OCI-LY7 (cell line): ENCODE data around the gene SORCS1. TPM values are rescaled to one million over a fixed set of nuclear protein-coding genes. Genes with fewer than 3 reads are reported as not detected.

Source experiments
- BruUV-seq: library from RNA; stranded (reverse); fragments of 400-500 nt; replicated peaks from 2 replicates; lab custom pipeline; 2021; lab: Mats Ljungman, UMichigan
- CTCF ChIA-PET: fragments of 300-600 bp; sonication (Branson Sonifier 250); formaldehyde crosslinking; loops from one replicate; lab custom pipeline; 2022; ENCODE audit warnings: antibody characterized with exemption; ENCODE audit not compliant: unreplicated experiment; lab: Charles Lee
- POLR2A ChIA-PET: fragments of 300-600 bp; sonication (Branson Sonifier 250); formaldehyde crosslinking; loops from one replicate; lab custom pipeline; 2022; ENCODE audit warnings: antibody characterized with exemption; lab: Charles Lee
- DNase-seq: peaks from one replicate; pipeline ENCODE4 v3.0.0-alpha.2; 2015; ENCODE audit warnings: low spot score
- H2AFZ ChIP-seq: fragments of 200-600 bp; sonication (generic), shearing (Covaris generic); 2 replicates; pipeline ENCODE4 v1.6.1; 2014; ENCODE audit warnings: mild to moderate bottlenecking, antibody characterized with exemption, low read length, moderate library complexity
- H3K27ac ChIP-seq: fragments of 200-600 bp; sonication (generic); 2 replicates; pipeline ENCODE4 v1.5.1; 2014; ENCODE audit warnings: mixed run types, low read depth, mild to moderate bottlenecking, moderate library complexity, low read length, inconsistent platforms; ENCODE audit not compliant: poor library complexity, severe bottlenecking
- H3K36me3 ChIP-seq: fragments of 200-600 bp; sonication (generic); 2 replicates; pipeline ENCODE4 v1.6.1; 2014; ENCODE audit warnings: mild to moderate bottlenecking, antibody characterized with exemption, low read length, moderate library complexity, mixed read lengths; ENCODE audit not compliant: insufficient read depth
- H3K4me1 ChIP-seq: fragments of 200-600 bp; sonication (generic); 2 replicates; pipeline ENCODE4 v1.5.1; 2014; ENCODE audit warnings: mild to moderate bottlenecking, low read length; ENCODE audit not compliant: insufficient read depth, poor library complexity, severe bottlenecking
- H3K4me2 ChIP-seq: fragments of 200-600 bp; sonication (generic); 2 replicates; pipeline ENCODE4 v1.6.1; 2014; ENCODE audit warnings: mild to moderate bottlenecking, low read length
- H3K4me3 ChIP-seq: fragments of 200-600 bp; sonication (generic); 2 replicates; pipeline ENCODE4 v1.5.1; 2014; ENCODE audit warnings: mild to moderate bottlenecking, low read depth, low read length; ENCODE audit not compliant: poor library complexity, severe bottlenecking
- H3K79me2 ChIP-seq: fragments of 200-600 bp; sonication (generic); 2 replicates; pipeline ENCODE4 v1.6.1; 2016; ENCODE audit warnings: low read depth, mild to moderate bottlenecking, low read length, moderate library complexity, mixed read lengths; ENCODE audit not compliant: insufficient read depth
- H3K9me2 ChIP-seq: fragments of 200-600 bp; sonication (generic); 2 replicates; pipeline ENCODE4 v1.6.1; 2016; ENCODE audit warnings: mild to moderate bottlenecking, low read length, mixed read lengths; ENCODE audit not compliant: insufficient read depth
- H3K9me3 ChIP-seq: fragments of 200-600 bp; sonication (generic); 2 replicates; pipeline ENCODE4 v1.6.1; 2014; ENCODE audit warnings: mild to moderate bottlenecking, mixed run types, low read length, mixed read lengths
- H4K20me1 ChIP-seq: fragments of 200-600 bp; sonication (generic); 2 replicates; pipeline ENCODE4 v1.6.1; 2014; ENCODE audit warnings: mild to moderate bottlenecking, antibody characterized with exemption, low read length, moderate library complexity, mixed read lengths; ENCODE audit not compliant: insufficient read depth
- EZH2phosphoT487 ChIP-seq: fragments of 200-600 bp; sonication (generic); IDR thresholded peaks from 2 replicates; pipeline ENCODE4 v1.6.1; 2018; ENCODE audit warnings: low read depth, borderline replicate concordance, mild to moderate bottlenecking, mixed run types, antibody characterized with exemption, low read length, moderate library complexity, mixed read lengths
- intact Hi-C: fragments of 100-400 bp; cut with micrococcal nuclease; formaldehyde crosslinking; loops from one replicate; pipeline ENCODE4 v1.10.0; 2022; ENCODE audit not compliant: unreplicated experiment
- total RNA-seq, 2 experiments: library from RNA; depleted of rRNA in 1 of 2; stranded (reverse); fragments of >200 nt in 1 of 2; shearing (Covaris generic) in 1 of 2; gene quantifications; 2 replicates each; pipeline ENCODE4 v1.2.3, GENCODE V29; 2014 to 2022
- TF ChIP-seq, protein P1 (sequence below): fragments of 200-600 bp; sonication (generic); conservative IDR thresholded peaks from 2 replicates; pipeline ENCODE4 v1.5.1; 2014; ENCODE audit warnings: mild to moderate bottlenecking, antibody characterized with exemption, low read length, moderate library complexity, mixed read lengths

The SORCS1 gene
- total RNA-seq, 2 experiments from 2014 or later: not detected

DNA sequence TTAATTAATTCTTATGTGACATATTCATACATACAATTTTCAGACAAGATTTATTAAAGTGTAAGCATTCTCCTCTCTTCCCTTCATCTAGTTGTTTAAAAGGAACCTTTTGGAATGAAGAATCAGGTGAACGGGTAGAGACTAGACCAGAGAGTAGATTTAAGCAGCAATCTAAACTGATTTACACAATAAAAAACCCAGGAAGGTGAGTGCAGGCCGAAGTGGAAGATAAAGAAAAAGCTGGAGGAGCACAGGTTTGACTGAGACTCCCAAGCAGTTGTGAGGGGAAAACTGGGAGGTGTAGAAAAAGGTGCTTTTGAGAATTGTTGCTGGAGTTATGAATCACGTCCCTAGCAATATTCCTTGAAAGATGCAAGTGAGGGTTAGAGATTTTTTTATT is 601.1 kb downstream of the SORCS1 start:
- no peak for DNase-seq
- Histone ChIP-seq H3K36me3 (no peaks in the 10 kb centered on the region), H3K9me3 (no peaks in the 10 kb centered on the region), H3K27ac (no peak overlapping the region), H3K4me2 (no peak overlapping the region), H2AFZ (no peak overlapping the region), H3K4me1 (no peaks in the 10 kb centered on the region), H3K4me3 (no peak overlapping the region), H4K20me1 (no peaks in the 10 kb centered on the region), H3K9me2 (no peaks in the 10 kb centered on the region), H3K79me2 (no peaks in the 10 kb centered on the region)
- ChIA-PET POLR2A (no interaction called here), CTCF (no interaction called here)
- no TSS peak for BruUV-seq
- intact Hi-C loops: no loop called here
- TF ChIP-seq EZH2phosphoT487: no peak
- TF ChIP-seq, protein P1, sequence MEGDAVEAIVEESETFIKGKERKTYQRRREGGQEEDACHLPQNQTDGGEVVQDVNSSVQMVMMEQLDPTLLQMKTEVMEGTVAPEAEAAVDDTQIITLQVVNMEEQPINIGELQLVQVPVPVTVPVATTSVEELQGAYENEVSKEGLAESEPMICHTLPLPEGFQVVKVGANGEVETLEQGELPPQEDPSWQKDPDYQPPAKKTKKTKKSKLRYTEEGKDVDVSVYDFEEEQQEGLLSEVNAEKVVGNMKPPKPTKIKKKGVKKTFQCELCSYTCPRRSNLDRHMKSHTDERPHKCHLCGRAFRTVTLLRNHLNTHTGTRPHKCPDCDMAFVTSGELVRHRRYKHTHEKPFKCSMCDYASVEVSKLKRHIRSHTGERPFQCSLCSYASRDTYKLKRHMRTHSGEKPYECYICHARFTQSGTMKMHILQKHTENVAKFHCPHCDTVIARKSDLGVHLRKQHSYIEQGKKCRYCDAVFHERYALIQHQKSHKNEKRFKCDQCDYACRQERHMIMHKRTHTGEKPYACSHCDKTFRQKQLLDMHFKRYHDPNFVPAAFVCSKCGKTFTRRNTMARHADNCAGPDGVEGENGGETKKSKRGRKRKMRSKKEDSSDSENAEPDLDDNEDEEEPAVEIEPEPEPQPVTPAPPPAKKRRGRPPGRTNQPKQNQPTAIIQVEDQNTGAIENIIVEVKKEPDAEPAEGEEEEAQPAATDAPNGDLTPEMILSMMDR: no peak

- TF ChIP-seq, protein P1: no peak
- TF ChIP-seq EZH2phosphoT487: no peak
- H3K36me3 ChIP-seq: no peaks in the 10 kb centered on the region
- H3K9me3 ChIP-seq: no peaks in the 10 kb centered on the region
- no peaks in the 10 kb centered on the region for H4K20me1 ChIP-seq
- BruUV-seq: no TSS peak
- no peak overlapping the region for H3K4me3 ChIP-seq
- H3K4me1 ChIP-seq: no peaks in the 10 kb centered on the region
- no peak overlapping the region for H3K27ac ChIP-seq
- no peaks in the 10 kb centered on the region for H3K9me2 ChIP-seq
- H3K79me2 ChIP-seq: no peaks in the 10 kb centered on the region
- intact Hi-C loops: no loop called here
- ChIA-PET CTCF (no interaction called here), POLR2A (no interaction called here)
- H2AFZ ChIP-seq: no peak overlapping the region
- DNase-seq: no peak
- H3K4me2 ChIP-seq: no peak overlapping the region
These were observed 603.4 kb downstream of the SORCS1 start for GRCh38 chr10:106560925-106561640.

DNA sequence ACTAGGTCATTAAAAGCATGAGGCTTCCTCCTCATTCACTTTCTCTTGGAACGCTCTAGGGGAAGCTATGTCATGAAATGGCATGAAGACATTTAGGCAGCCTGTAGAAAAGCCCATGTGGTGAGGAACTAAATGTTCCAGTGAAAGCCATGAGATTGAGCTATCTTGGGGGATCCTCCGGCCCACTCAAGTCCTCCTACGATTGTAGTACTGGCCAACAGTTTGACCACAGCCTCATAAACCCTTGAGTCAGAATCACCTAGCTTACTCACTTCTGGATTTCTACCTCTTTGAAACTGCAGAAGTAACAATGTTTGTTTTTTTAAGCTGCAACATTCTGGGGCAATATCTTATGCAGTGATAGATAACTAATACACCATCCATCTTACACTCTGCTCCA is 605.1 kb downstream of the SORCS1 start:
- ChIA-PET POLR2A (interaction anchor here (0.6 kb wide), 1 partner anchor 1980 kb away, joined by 4 read pairs; no protein-coding TSS in a partner anchor), CTCF (interaction anchor here (0.7 kb wide), 1 partner anchor 371 kb away, joined by 4 read pairs; no protein-coding TSS in a partner anchor)
- no peaks in the 10 kb centered on the region for H3K9me3 ChIP-seq
- no peaks in the 10 kb centered on the region for H3K9me2 ChIP-seq
- H3K79me2 ChIP-seq: no peaks in the 10 kb centered on the region
- no peaks in the 10 kb centered on the region for H3K36me3 ChIP-seq
- intact Hi-C loops: no loop called here
- no peaks in the 10 kb centered on the region for H3K4me1 ChIP-seq
- TF ChIP-seq EZH2phosphoT487: no peak
- H4K20me1 ChIP-seq: no peaks in the 10 kb centered on the region
- no peak for DNase-seq
- no peak overlapping the region for H3K4me2 ChIP-seq
- no TSS peak for BruUV-seq
- H3K4me3 ChIP-seq: no peak overlapping the region
- no peak overlapping the region for H3K27ac ChIP-seq
- H2AFZ ChIP-seq: no peak overlapping the region
